GM12878 (cell line): ENCODE results near the gene GRIK4.

ENCODE experiments used
- ATF3 ChIP-seq: IDR thresholded peaks from 2 replicates; pipeline ENCODE4 v1.6.1; 2011; ENCODE audit warnings: low read depth, mild to moderate bottlenecking, low read length, moderate library complexity, borderline replicate concordance; ENCODE audit errors: extremely low read depth
- BRCA1 ChIP-seq: IDR thresholded peaks from 2 replicates; pipeline ENCODE4 v1.6.1; 2011; ENCODE audit warnings: low read depth, low read length, improper control_type of control experiment
- CTCF ChIP-seq, 3 experiments: IDR thresholded peaks in 2 of 3; conservative IDR thresholded peaks in 1 of 3; 2 replicates each; pipeline ENCODE4 v1.5.1; 2011; ENCODE audit warnings: low read depth in 3 of 3, low read length in 3 of 3, mild to moderate bottlenecking in 3 of 3, control low read depth in 2 of 3, moderate library complexity in 2 of 3, inconsistent platforms in 1 of 3, mixed read lengths in 1 of 3; ENCODE audit not compliant: control insufficient read depth in 2 of 3, insufficient read depth in 1 of 3; ENCODE audit errors: extremely low read depth in 1 of 3
- ETV6 ChIP-seq, 2 experiments: fragments of 450-650 bp in 1 of 2; IDR thresholded peaks in 1 of 2; conservative IDR thresholded peaks in 1 of 2; 2 replicates each; pipeline ENCODE4 v1.6.1; 2014; ENCODE audit warnings: antibody characterized with exemption in 1 of 2, borderline replicate concordance in 1 of 2, low read depth in 1 of 2, mild to moderate bottlenecking in 1 of 2, moderate library complexity in 1 of 2
- IRF3 ChIP-seq: fragments of 450-650 bp; IDR thresholded peaks from 2 replicates; pipeline ENCODE4 v1.6.1; 2014; ENCODE audit warnings: mild to moderate bottlenecking
- IRF5 ChIP-seq: fragments of 450-650 bp; IDR thresholded peaks from 2 replicates; pipeline ENCODE4 v1.6.1; 2017; ENCODE audit warnings: borderline replicate concordance
- MAX ChIP-seq: IDR thresholded peaks from 2 replicates; pipeline ENCODE4 v1.6.1; 2012; ENCODE audit warnings: low read depth, low read length, improper control_type of control experiment
- MLLT1 ChIP-seq: fragments of 450-650 bp; IDR thresholded peaks from 2 replicates; pipeline ENCODE4 v1.6.1; 2016; ENCODE audit warnings: mild to moderate bottlenecking
- NFYB ChIP-seq: IDR thresholded peaks from 2 replicates; pipeline ENCODE4 v1.6.1; 2011; ENCODE audit warnings: low read depth, mild to moderate bottlenecking, low read length, improper control_type of control experiment, moderate library complexity; ENCODE audit not compliant: insufficient read depth
- POLR2A ChIP-seq: IDR thresholded peaks from 2 replicates; pipeline ENCODE4 v1.6.1; 2011; ENCODE audit warnings: low read depth, mild to moderate bottlenecking, low read length
- SMC3 ChIP-seq: IDR thresholded peaks from 2 replicates; pipeline ENCODE4 v1.6.1; 2011; ENCODE audit warnings: low read length, improper control_type of control experiment, borderline replicate concordance
- ZNF274 ChIP-seq: IDR thresholded peaks from one replicate; pipeline ENCODE4 v1.8.0; 2011; ENCODE audit not compliant: insufficient read length, insufficient read depth
- ZZZ3 ChIP-seq: IDR thresholded peaks from 2 replicates; pipeline ENCODE4 v1.6.1; 2011; ENCODE audit warnings: low read depth; ENCODE audit not compliant: control insufficient read depth, insufficient read length

- TF ChIP-seq CTCF (IDR thresholded peaks at IDR 0.05 in 2 of 3, conservative IDR thresholded peaks at IDR 0.05 in 1 of 3; ENCODE audit: control insufficient read depth in 2 of 3, extremely low read depth in 1 of 3, insufficient read depth in 1 of 3, low read depth in 3 of 3, low read length in 3 of 3), result no peak
- no peak for TF ChIP-seq MLLT1
- no peak for TF ChIP-seq POLR2A
- no peak for TF ChIP-seq BRCA1
- no peak for TF ChIP-seq IRF3
- TF ChIP-seq NFYB, result no peak
- no peak for TF ChIP-seq ZNF274
- TF ChIP-seq SMC3, result no peak
- TF ChIP-seq MAX, result no peak
- TF ChIP-seq ATF3, result no peak
- no peak for TF ChIP-seq ETV6 (conservative IDR thresholded peaks at IDR 0.05 in 1 of 2, IDR thresholded peaks at IDR 0.05 in 1 of 2; ENCODE audit: borderline replicate concordance in 1 of 2, low read depth in 1 of 2)
- no peak for TF ChIP-seq ZZZ3
- TF ChIP-seq IRF5, result no peak
Measured at GRCh38 chr11:120994091-120994859, 482.7 kb downstream of the GRIK4 start.
